ENCODE measurements around the gene DOP1A. TPM values are rescaled to one million over a fixed set of nuclear protein-coding genes. Genes with fewer than 3 reads are reported as not detected.
"Not testable (repeated sequence)": the region's sequence is repeated elsewhere in the genome, so short reads cannot be mapped to it uniquely, and the experiment has no call there.

Gene DOP1A
- total RNA-seq, 2 experiments from 2014 or later: 22.0 to 34.7 TPM

DNA sequence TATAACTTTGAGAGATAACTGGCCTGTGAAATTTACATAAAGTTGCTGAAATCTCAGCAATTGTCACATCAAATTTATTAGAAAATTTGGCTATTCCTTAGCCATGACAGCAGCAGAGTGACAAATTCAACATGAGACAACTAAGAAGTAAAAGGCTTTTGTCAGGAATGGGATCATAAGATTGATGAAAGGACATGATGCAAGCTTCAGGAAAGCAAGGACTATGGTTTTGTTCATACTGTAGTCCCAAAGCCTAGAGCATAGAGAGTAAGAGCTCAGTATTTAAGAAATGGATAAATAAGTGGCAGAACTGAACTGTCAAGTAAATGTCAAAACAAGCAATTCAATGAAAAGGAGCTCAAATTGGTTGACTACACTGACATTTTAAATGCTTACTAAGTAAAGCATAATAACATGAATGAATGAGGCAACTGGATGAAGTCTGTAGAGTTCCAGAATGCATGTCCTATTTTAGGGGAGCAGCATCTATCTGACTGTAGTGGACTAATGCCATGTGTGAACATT lies 113.0 kb downstream of the DOP1A start:
- no peaks in the 10 kb centered on the region for H3K9me3 Mint-ChIP-seq (ENCODE audit: low read depth)
- H3K27ac Mint-ChIP-seq: no peak overlapping the region
- peaks cover 4% of the 10 kb centered on the region for H3K4me1 Mint-ChIP-seq
- CTCF ChIA-PET: interaction anchor here (0.8 to 1.0 kb wide), 2 partner anchors 41 to 115 kb away, joined by 3 read pairs; partner anchors contain the start of gene UBE3D
- no peaks in the 10 kb centered on the region for H3K27me3 Mint-ChIP-seq
- H3K4me3 Mint-ChIP-seq: no peak overlapping the region
- peaks cover 35% of the 10 kb centered on the region for H3K36me3 Mint-ChIP-seq
- ATAC-seq (no peak), DNase-seq (no peak)

DNA sequence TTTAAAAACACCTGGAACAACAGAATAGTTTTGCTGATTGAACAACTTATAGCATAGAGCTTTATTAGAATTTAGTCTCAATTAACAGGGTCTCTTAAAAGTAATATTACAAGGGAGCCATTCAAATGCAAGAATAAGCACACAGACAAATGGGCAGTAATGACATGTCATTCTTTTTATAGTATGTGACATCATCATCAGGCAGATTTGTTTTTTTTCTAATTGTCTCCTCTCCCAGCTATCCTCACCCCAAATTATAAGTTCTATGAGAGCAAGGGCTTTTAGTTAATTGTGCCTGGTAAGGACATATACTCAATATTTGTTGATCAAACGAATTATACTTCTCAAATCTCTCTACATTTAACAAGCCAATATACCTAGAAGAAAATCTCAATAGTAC lies 114.6 kb downstream of the DOP1A start:
- CTCF ChIA-PET: no interaction called here
- H3K9me3 Mint-ChIP-seq (ENCODE audit: low read depth): no peaks in the 10 kb centered on the region
- peaks cover 33% of the 10 kb centered on the region for H3K36me3 Mint-ChIP-seq
- no peak overlapping the region for H3K27ac Mint-ChIP-seq
- H3K4me3 Mint-ChIP-seq: no peak overlapping the region
- peaks cover 4% of the 10 kb centered on the region for H3K4me1 Mint-ChIP-seq
- no peaks in the 10 kb centered on the region for H3K27me3 Mint-ChIP-seq
- no peak for DNase-seq
- ATAC-seq: no peak

DNA sequence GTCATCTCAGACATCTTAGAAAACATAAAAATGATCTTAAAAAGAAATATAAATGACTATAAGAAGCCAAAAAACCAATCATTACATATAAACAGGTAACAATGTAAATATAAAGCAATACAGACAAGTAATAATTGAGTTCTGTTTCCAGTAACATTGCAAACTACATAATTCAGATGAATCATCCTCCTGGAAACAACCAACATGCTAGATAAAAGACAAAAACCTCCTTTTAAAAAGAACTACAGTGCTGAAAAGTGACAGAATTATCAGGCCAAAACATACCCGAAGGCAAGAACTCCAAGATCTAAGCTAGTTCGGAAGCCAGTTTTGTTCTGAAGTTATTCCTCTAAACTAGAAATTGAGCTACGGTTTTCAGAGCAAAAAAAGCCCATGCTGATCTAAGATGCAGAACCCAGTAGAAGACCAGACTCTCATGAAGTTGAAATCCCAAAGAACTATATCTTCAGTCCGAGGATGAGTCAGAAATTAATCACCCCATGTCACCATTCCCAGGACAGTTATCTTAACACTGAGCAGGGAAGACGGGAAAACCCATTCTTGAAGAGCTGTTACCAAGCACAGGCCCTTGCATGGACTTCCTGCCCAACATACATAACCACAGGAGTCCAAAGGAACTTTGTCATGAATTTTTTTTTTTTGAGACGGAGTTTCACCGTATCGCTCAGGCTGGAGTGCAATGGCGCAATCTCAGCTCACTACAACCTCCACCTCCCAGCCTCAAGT lies 115.8 kb downstream of the DOP1A start:
- ATAC-seq (no peak), DNase-seq (no peak)
- no peaks in the 10 kb centered on the region for H3K27me3 Mint-ChIP-seq
- H3K4me3 Mint-ChIP-seq: no peak overlapping the region
- H3K27ac Mint-ChIP-seq: no peak overlapping the region
- H3K36me3 Mint-ChIP-seq: peaks cover 30% of the 10 kb centered on the region
- H3K9me3 Mint-ChIP-seq (ENCODE audit: low read depth): no peaks in the 10 kb centered on the region
- CTCF ChIA-PET: interaction anchor here (0.9 to 4.2 kb wide), 2 partner anchors 26 to 117 kb away, joined by 3 to 24 read pairs; partner anchors contain the start of genes DOP1A and UBE3D
- peaks cover 4% of the 10 kb centered on the region for H3K4me1 Mint-ChIP-seq

DNA sequence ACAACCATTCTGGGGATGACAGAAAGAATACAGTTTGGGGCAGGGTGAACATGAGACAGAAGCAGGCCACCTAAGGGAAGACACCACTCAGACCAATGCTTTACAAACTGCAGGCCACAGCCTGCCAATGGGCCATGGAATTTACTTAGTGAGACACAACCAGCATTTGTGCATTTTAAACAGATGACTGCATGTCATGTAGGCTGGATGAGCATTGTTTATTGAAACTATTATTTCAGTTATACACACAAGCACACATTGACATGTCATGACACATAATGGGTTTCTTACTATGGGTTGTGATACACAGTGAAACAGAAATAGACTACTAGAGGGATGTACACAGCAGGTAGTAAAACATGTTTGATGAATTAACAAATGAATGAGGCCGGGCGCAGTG lies 117.6 kb downstream of the DOP1A start:
- CTCF ChIA-PET: interaction anchor here (1.0 to 4.2 kb wide), 2 partner anchors 18 to 119 kb away, joined by 3 to 24 read pairs; partner anchors contain the start of genes DOP1A and UBE3D
- ATAC-seq (no peak), DNase-seq (no peak)
- Mint-ChIP-seq H3K4me1 (peaks cover 6% of the 10 kb centered on the region), H3K4me3 (no peak overlapping the region), H3K27ac (no peak overlapping the region), H3K36me3 (peaks cover 30% of the 10 kb centered on the region), H3K27me3 (no peaks in the 10 kb centered on the region), H3K9me3 (ENCODE audit: low read depth) (no peaks in the 10 kb centered on the region)

DNA sequence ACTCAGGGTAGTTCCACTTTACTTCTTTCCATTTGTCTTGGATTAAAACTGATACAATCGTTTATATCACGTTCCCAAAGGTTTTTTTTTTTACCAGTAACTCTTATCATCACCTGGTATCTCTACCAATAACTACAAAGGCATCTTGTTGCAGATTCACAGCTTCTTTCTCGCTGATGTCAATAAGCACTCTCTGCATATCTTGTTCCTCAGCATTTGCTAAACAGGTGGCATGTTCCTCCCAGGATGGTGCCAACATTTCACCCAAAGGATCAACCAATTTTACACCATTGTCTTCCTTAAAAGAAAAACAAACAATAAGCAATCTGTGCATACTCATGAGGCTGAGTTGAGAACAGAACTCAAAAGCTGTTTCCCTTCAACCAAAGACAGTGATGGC lies 121.0 kb downstream of the DOP1A start:
- DNase-seq (no peak), ATAC-seq (no peak)
- H3K4me1 Mint-ChIP-seq: peaks cover 18% of the 10 kb centered on the region
- no peak overlapping the region for H3K4me3 Mint-ChIP-seq
- H3K9me3 Mint-ChIP-seq (ENCODE audit: low read depth): no peaks in the 10 kb centered on the region
- H3K27me3 Mint-ChIP-seq: no peaks in the 10 kb centered on the region
- no peak overlapping the region for H3K27ac Mint-ChIP-seq
- CTCF ChIA-PET: interaction anchor here (1.5 to 5.5 kb wide), 2 partner anchors 51 to 122 kb away, joined by 3 to 44 read pairs; partner anchors contain the start of genes DOP1A and UBE3D
- H3K36me3 Mint-ChIP-seq: peaks cover 17% of the 10 kb centered on the region

DNA sequence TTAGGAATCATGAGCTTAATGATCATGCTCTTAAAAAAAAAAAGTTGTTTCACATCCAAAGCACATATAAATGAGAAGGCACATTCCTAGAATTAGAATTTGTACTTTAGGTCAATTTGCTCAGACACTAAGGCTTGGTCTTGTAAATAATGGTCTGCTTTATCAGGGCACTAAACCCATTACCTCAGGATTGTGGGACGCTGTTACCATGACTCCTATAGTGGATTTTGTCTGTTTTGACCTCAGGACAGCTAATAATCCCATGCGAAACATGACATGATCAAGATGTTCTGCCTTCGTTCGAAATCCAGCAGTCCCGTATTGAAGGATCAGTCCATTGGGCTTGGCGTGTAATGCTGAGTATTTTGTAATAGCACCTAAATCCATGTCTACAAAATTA lies 123.2 kb downstream of the DOP1A start:
- no peak overlapping the region for H3K4me3 Mint-ChIP-seq
- H3K27me3 Mint-ChIP-seq: peaks cover 9% of the 10 kb centered on the region
- H3K27ac Mint-ChIP-seq: no peak overlapping the region
- ATAC-seq: no peak
- no peak for DNase-seq
- H3K36me3 Mint-ChIP-seq: peaks cover 5% of the 10 kb centered on the region
- CTCF ChIA-PET: interaction anchor here (1.0 to 5.5 kb wide), 2 partner anchors 24 to 124 kb away, joined by 3 to 44 read pairs; partner anchors contain the start of genes DOP1A and UBE3D
- H3K4me1 Mint-ChIP-seq: peaks cover 26% of the 10 kb centered on the region
- no peaks in the 10 kb centered on the region for H3K9me3 Mint-ChIP-seq (ENCODE audit: low read depth)

DNA sequence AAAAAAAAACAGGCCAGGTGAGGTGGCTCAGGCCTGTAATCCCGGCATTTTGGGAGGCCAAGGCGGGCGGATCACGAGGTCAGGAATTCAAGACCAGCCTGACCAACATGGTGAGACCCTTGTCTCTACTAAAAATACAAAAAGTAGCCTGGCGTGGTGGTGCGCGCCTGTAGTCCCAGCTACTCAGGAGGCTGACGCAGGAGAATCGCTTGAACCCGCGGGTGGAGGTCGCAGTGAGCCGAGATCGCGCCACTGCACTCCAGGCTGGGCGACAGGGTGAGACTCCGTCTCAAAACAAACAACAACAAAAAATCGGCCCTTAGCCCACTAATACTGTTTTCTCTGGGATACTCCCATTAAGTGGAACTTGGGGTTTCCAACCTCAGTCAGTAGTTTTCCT lies 124.5 kb downstream of the DOP1A start:
- not testable (repeated sequence) for H3K27me3 Mint-ChIP-seq; DNase-seq; ATAC-seq; H3K36me3 Mint-ChIP-seq; H3K9me3 Mint-ChIP-seq (ENCODE audit: low read depth); H3K27ac Mint-ChIP-seq
- peaks cover 26% of the 10 kb centered on the region for H3K4me1 Mint-ChIP-seq
- peak overlapping the region; percentile 98 for H3K4me3 Mint-ChIP-seq
- CTCF ChIA-PET: interaction anchor here (0.7 to 5.5 kb wide), 3 partner anchors 125 to 700 kb away, joined by 3 to 44 read pairs (median 4); partner anchors contain the start of genes DOP1A and UBE3D

DNA sequence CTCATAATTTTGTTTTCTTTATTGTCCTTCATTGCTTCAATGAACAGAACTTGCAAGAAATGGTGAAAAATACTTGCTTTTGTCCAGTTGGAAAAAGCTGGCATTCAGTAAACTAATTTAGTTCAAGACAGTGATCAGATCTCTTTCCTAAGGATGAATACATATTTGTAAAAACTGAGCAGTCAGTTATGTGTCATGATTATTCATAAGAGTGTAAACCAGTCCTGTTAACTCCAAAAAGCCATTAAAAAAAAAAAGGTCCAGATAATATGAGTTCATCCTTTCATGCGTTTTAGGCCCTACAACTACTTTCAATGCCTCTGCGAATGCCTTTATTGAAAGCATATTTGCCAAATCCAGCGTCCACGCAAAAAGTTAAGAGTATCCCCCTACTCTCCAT lies 125.0 kb downstream of the DOP1A start:
- Mint-ChIP-seq H3K36me3 (peaks cover 5% of the 10 kb centered on the region), H3K27me3 (peaks cover 9% of the 10 kb centered on the region), H3K4me1 (peaks cover 26% of the 10 kb centered on the region), H3K4me3 (peak overlapping the region; percentile 98), H3K27ac (peak overlapping the region; percentile 93), H3K9me3 (ENCODE audit: low read depth) (no peaks in the 10 kb centered on the region)
- CTCF ChIA-PET: interaction anchor here (0.7 to 5.5 kb wide), 2 partner anchors 126 to 701 kb away, joined by 4 to 44 read pairs; partner anchors contain the start of genes DOP1A and UBE3D
- DNase-seq (no peak), ATAC-seq (no peak)

DNA sequence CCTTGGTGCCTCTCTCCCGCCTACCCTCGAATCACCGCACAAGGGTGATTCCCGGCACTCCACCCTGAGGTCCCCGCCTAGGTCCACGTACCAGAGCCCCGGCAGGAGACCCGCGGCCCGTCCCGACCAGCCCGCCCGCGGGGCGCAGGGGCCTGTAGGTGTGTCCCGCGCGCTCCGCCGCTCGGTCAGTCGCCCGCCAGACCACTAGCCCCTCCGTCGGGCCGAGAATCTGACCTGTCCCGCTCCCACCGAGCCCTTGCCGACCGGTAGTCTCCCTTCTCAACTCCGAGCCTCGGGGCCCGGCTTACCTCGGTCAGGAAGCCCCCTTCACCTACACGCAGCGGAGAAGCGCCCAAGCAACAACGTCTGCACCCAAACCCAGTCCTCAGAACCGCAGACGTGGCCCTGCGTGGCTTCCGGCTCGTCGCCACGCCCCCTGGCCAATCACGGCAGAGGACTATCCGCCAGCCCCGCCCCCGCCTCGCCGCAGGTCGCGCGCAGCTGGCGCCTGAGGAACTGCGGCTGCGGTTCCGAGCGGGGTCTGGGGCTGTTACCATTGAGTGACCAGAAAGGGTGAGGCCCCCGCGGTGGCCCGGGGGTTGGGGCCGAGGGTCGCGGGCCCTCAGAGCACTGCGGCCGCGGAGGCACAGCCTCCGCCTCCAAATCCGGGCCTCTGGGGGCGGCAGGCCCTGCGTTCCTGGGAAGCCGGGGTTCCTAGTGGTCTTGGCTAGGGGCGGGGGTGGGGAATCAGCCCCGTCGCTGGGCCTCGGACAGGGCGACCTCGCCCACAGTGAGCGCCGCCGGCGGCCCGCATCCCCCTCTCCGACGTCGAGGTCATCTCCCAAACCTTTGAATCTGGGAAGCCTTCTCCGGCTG lies 125.6 kb downstream of the DOP1A start, which contains the start of the genes PGM3 and RWDD2A:
TSS of gene PGM3 (minus strand) at position 395 of the 876 bp plus-strand sequence. CDS start 2,253 bp downstream, outside the sequence.
TSS of gene RWDD2A (plus strand) at position 487 of the 876 bp plus-strand sequence. CDS start 1,095 bp downstream, outside the sequence.
- DNase-seq (peak; percentile 92), ATAC-seq (peak; percentile 97)
- H3K4me3 Mint-ChIP-seq: peak within 1 kb of the TSS; percentile 98
- CTCF ChIA-PET: interaction anchor here (1.0 to 4.0 kb wide), 3 partner anchors 22 to 139 kb away, joined by 3 to 34 read pairs (median 3); partner anchors contain the start of genes DOP1A and UBE3D
- H3K4me1 Mint-ChIP-seq: peaks cover 26% of the 10 kb centered on the region
- peak within 1 kb of the TSS; percentile 93 for H3K27ac Mint-ChIP-seq
- H3K27me3 Mint-ChIP-seq: peaks cover 9% of the 10 kb centered on the region
- no peaks in the 10 kb centered on the region for H3K9me3 Mint-ChIP-seq (ENCODE audit: low read depth)
- peaks cover 5% of the 10 kb centered on the region for H3K36me3 Mint-ChIP-seq

DNA sequence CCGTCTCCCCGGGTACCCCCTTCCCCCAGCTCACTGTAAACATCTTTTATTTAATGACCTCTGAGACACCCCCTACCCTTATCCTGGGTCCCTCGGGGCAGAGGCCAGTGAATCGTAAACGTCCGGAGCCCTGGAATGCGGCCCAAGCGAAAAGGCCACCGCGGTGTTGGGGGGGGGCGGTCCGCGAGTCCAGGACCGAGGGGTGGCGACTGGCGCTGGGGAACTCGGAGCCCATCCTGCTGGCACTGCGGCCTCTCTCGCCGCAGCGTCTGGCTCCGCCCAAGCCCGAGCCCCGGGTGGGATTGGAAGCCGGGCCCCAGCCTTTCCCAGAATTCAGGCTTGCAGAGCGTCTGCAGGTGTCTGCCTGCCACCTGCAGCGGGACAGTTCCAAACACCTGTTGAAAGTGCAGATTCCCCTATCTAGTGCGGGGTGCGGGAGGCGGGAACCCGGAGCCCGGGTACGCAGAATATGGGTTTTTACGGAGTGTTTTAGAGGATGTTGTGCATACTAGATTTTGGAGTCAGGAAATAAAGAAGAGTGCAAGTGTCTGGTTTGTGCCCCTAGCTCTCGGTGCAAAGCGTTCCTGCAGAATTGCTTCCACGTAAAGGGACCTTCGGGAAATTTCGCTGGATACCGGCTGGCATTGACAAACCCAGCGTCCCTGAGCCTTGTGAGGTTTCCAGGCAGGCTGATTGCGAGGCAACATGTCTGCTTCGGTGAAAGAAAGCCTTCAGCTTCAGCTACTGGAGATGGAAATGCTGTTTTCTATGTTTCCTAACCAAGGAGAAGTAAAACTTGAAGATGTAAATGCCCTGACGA lies 126.5 kb downstream of the DOP1A start:
- CTCF ChIA-PET: interaction anchor here (1.0 to 4.0 kb wide), 3 partner anchors 21 to 140 kb away, joined by 3 to 34 read pairs (median 3); partner anchors contain the start of genes DOP1A and UBE3D
- ATAC-seq: peak; percentile 11
- H3K36me3 Mint-ChIP-seq: peaks cover 5% of the 10 kb centered on the region
- H3K27ac Mint-ChIP-seq: no peak overlapping the region
- H3K9me3 Mint-ChIP-seq (ENCODE audit: low read depth): no peaks in the 10 kb centered on the region
- DNase-seq: peak; percentile 43
- peaks cover 9% of the 10 kb centered on the region for H3K27me3 Mint-ChIP-seq
- H3K4me1 Mint-ChIP-seq: peaks cover 23% of the 10 kb centered on the region
- peak overlapping the region; percentile 98 for H3K4me3 Mint-ChIP-seq

DNA sequence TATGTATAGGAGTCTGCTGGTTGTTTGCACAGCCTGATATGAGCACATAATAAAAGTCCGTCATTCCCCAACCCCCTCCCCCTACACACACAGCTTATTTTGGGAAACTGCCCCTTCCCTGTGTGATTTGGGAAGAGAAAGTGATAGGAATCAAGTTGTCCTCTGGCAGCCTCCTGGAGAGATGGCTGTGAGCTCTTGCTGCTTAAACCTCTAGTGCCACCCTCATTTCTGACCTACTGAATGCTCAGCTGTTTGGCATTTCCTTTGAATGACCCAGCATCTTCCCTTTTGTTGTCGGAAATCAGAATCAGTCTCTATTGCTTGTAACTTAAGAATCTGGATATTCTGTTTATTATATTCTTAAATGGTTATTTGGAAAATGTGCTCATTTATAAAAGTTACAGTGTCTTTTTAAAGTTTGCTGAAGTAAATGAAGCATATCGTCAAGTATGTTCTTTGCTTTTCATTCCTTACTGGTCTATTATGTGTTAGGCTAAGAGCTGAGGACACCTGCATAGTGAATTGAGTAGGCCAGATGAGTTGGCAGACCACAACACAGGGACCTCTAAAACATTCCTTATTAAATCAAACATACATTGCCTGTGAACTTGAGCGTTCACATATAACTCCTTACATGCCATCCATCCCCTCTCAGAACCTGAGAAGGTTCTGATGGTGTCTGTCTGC lies 131.2 kb downstream of the DOP1A start:
- H3K36me3 Mint-ChIP-seq: no peaks in the 10 kb centered on the region
- CTCF ChIA-PET: interaction anchor here (1.3 to 2.2 kb wide), 3 partner anchors 13 to 284 kb away, joined by 3 to 18 read pairs (median 4); partner anchors contain the start of genes DOP1A and UBE3D
- H3K27me3 Mint-ChIP-seq: peaks cover 9% of the 10 kb centered on the region
- peaks cover 7% of the 10 kb centered on the region for H3K4me1 Mint-ChIP-seq
- H3K4me3 Mint-ChIP-seq: no peak overlapping the region
- ATAC-seq (no peak), DNase-seq (no peak)
- no peak overlapping the region for H3K27ac Mint-ChIP-seq
- H3K9me3 Mint-ChIP-seq (ENCODE audit: low read depth): no peaks in the 10 kb centered on the region

All from activated CD8-positive, alpha-beta memory T cell treated with anti-CD3 and anti-CD28 coated beads, Interleukin-2, amount 10 ng/mL, durations not matched to agents 7 days and 5 days (primary cell).